Measurements from ENCODE around the gene CKS1B.

The CKS1B gene

GRCh38 chr1:154966111-154966510, 8.4 kb upstream of the CKS1B start:
- H3K4me3 ChIP-seq (ENCODE audit: control insufficient read depth, low read depth, low read length): no peak overlapping the region
- TF ChIP-seq CTCF (IDR thresholded peaks at IDR 0.05; ENCODE audit: control insufficient read depth, insufficient read depth, low read depth, low read length, missing control alignments): no peak
- no peak for DNase-seq (ENCODE audit: low read depth)

GRCh38 chr1:154967331-154967950, 7.0 kb upstream of the CKS1B start:
- no peak for TF ChIP-seq CTCF (IDR thresholded peaks at IDR 0.05; ENCODE audit: control insufficient read depth, insufficient read depth, low read depth, low read length, missing control alignments)
- H3K4me3 ChIP-seq (ENCODE audit: control insufficient read depth, low read depth, low read length): no peak overlapping the region; the same call in 1 of the 2 replicates

GRCh38 chr1:154968731-154969130, 5.8 kb upstream of the CKS1B start:
- H3K4me3 ChIP-seq (ENCODE audit: control insufficient read depth, low read depth, low read length): peak overlapping the region; percentile 94
- TF ChIP-seq CTCF (IDR thresholded peaks at IDR 0.05; ENCODE audit: control insufficient read depth, insufficient read depth, low read depth, low read length, missing control alignments): no peak
- DNase-seq (ENCODE audit: low read depth): no peak

More at GRCh38 chr1:154967331-154967950, 7.0 kb upstream of the CKS1B start:
- no peak for DNase-seq (ENCODE audit: low read depth)

GRCh38 chr1:154969246-154969645, 5.2 kb upstream of the CKS1B start:
- peak overlapping the region; percentile 94 for H3K4me3 ChIP-seq (ENCODE audit: control insufficient read depth, low read depth, low read length)
- no peak for DNase-seq (ENCODE audit: low read depth)
- no peak for TF ChIP-seq CTCF (IDR thresholded peaks at IDR 0.05; ENCODE audit: control insufficient read depth, insufficient read depth, low read depth, low read length, missing control alignments)

- DNase-seq (ENCODE audit: low read depth): no peak
- peak overlapping the region; percentile 94 for H3K4me3 ChIP-seq (ENCODE audit: control insufficient read depth, low read depth, low read length)
- TF ChIP-seq CTCF (IDR thresholded peaks at IDR 0.05; ENCODE audit: control insufficient read depth, insufficient read depth, low read depth, low read length, missing control alignments): no peak
These were observed 4.5 kb upstream of the CKS1B start for GRCh38 chr1:154969860-154970452.

GRCh38 chr1:154970631-154971340, 3.7 kb upstream of the CKS1B start, which contains the start of gene SHC1:
SHC1 (minus strand) TSS chr1:154970747; CDS start chr1:154970526, 221 bp downstream.
- peak; percentile 63 for DNase-seq (ENCODE audit: low read depth)
- peak within 1 kb of the TSS; percentile 94 for H3K4me3 ChIP-seq (ENCODE audit: control insufficient read depth, low read depth, low read length)
- TF ChIP-seq CTCF (IDR thresholded peaks at IDR 0.05; ENCODE audit: control insufficient read depth, insufficient read depth, low read depth, low read length, missing control alignments): no peak
